Keratinocyte (primary cell): ENCODE data around the gene DTX3. TPM values are rescaled to one million over a fixed set of nuclear protein-coding genes. Genes with fewer than 3 reads are reported as not detected.
"Not testable (repeated sequence)": the region's sequence is repeated elsewhere in the genome, so short reads cannot be mapped to it uniquely, and the experiment has no call there.

Experiments
- DNase-seq: peaks from one replicate; pipeline ENCODE4 v3.0.0-alpha.2; 2011; ENCODE audit warnings: low read depth, missing footprints, low spot score
- FAIRE-seq: peaks from 2 replicates; lab custom pipeline; 2011; peaks lifted over from hg19 to GRCh38; lab: Jason Lieb, UNC
- H2AFZ ChIP-seq: 2 replicates; pipeline ENCODE4 v1.6.0; 2012; ENCODE audit warnings: low read length, control low read depth, inconsistent platforms; ENCODE audit not compliant: control insufficient read depth
- H3K27ac ChIP-seq: 2 replicates; pipeline ENCODE4 v1.5.1; 2011; ENCODE audit warnings: low read length; ENCODE audit not compliant: control insufficient read depth, insufficient read depth
- H3K27me3 ChIP-seq: 3 replicates; pipeline ENCODE4 v1.6.0; 2011; ENCODE audit warnings: low read length; ENCODE audit not compliant: control insufficient read depth, insufficient read depth; ENCODE audit errors: extremely low read depth
- H3K36me3 ChIP-seq, 2 experiments: 2 replicates in 1 of 2; 3 replicates in 1 of 2; pipeline ENCODE4 v1.5.1; 2011; ENCODE audit warnings: low read length in 2 of 2, mild to moderate bottlenecking in 1 of 2; ENCODE audit not compliant: control insufficient read depth in 2 of 2, insufficient read depth in 2 of 2; ENCODE audit errors: extremely low read depth in 1 of 2
- H3K4me1 ChIP-seq: 3 replicates; pipeline ENCODE4 v1.5.1; 2011; ENCODE audit warnings: low read length; ENCODE audit not compliant: control insufficient read depth, insufficient read depth; ENCODE audit errors: extremely low read depth
- H3K4me2 ChIP-seq: 3 replicates; pipeline ENCODE4 v1.6.0; 2011; ENCODE audit warnings: low read depth, low read length; ENCODE audit not compliant: control insufficient read depth, insufficient read depth; ENCODE audit errors: extremely low read depth
- H3K4me3 ChIP-seq, 3 experiments: fragments of 200-600 bp in 1 of 3; sonication (generic) in 1 of 3; 2 replicates in 2 of 3; 3 replicates in 1 of 3; pipeline ENCODE4 v1.5.1; 2011 to 2016; ENCODE audit warnings: low read length in 3 of 3, mild to moderate bottlenecking in 3 of 3, control low read depth in 2 of 3, inconsistent platforms in 1 of 3, low read depth in 1 of 3, mixed read lengths in 1 of 3, mixed run types in 1 of 3, moderate library complexity in 1 of 3; ENCODE audit not compliant: control insufficient read depth in 2 of 3, insufficient read depth in 2 of 3; ENCODE audit errors: extremely low read depth in 1 of 3
- H3K79me2 ChIP-seq: 2 replicates; pipeline ENCODE4 v1.6.0; 2012; ENCODE audit warnings: low read length; ENCODE audit not compliant: control insufficient read depth, insufficient read depth
- H3K9ac ChIP-seq: 3 replicates; pipeline ENCODE4 v1.6.0; 2011; ENCODE audit warnings: low read length; ENCODE audit not compliant: control insufficient read depth, insufficient read depth; ENCODE audit errors: extremely low read depth
- H3K9me1 ChIP-seq: 3 replicates; pipeline ENCODE4 v1.6.0; 2011; ENCODE audit warnings: low read length; ENCODE audit not compliant: control insufficient read depth, insufficient read depth; ENCODE audit errors: extremely low read depth
- H3K9me3 ChIP-seq: 2 replicates; pipeline ENCODE4 v1.5.1; 2012; ENCODE audit warnings: low read depth, low read length; ENCODE audit not compliant: control insufficient read depth
- H4K20me1 ChIP-seq: 3 replicates; pipeline ENCODE4 v1.6.0; 2011; ENCODE audit warnings: low read length; ENCODE audit not compliant: control insufficient read depth, insufficient read depth; ENCODE audit errors: extremely low read depth
- EZH2 ChIP-seq: IDR thresholded peaks from one replicate; pipeline ENCODE4 v1.6.1; 2012; ENCODE audit warnings: inconsistent platforms, mild to moderate bottlenecking, low read length, moderate library complexity
- dilution Hi-C: fragments of 300-500 bp; cut with MboI; formaldehyde crosslinking; loops from one replicate; pipeline ENCODE4 v1.7.0; 2020; ENCODE audit warnings: low sequenced_read_pairs; ENCODE audit not compliant: extremely low pct_ligation_motif_present
- polyA plus RNA-seq, 5 experiments: library from polyadenylated mRNA; depleted of rRNA in 3 of 5; stranded (reverse) in 3 of 5; stranded (forward) in 1 of 5; unstranded in 1 of 5; fragments of >200 nt; gene quantifications; 1 replicate in 1 of 5; 2 replicates in 3 of 5; 3 replicates in 1 of 5; pipeline versions ENCODE4 v1.2.1 to v1.2.3, GENCODE V29; 2011 to 2012; ENCODE audit warnings: missing spikeins in 2 of 5, low read depth in 1 of 5, low replicate concordance in 1 of 5
- TF ChIP-seq, protein P1 (sequence below), 3 experiments: IDR thresholded peaks in 1 of 3; conservative IDR thresholded peaks in 1 of 3; optimal IDR thresholded peaks in 1 of 3; 2 replicates in 2 of 3; 3 replicates in 1 of 3; pipeline versions ENCODE3 to v1.5.1; 2011; ENCODE audit warnings: low read length in 3 of 3, mild to moderate bottlenecking in 3 of 3, moderate library complexity in 2 of 3, control low read depth in 1 of 3, inconsistent platforms in 1 of 3; ENCODE audit not compliant: insufficient read depth in 2 of 3; ENCODE audit errors: extremely low read depth in 1 of 3

The DTX3 gene
- polyA plus RNA-seq, 1 donor (not counting 4 experiments of a cell fraction or from before 2014, with no cell fraction given): 2.6 TPM

DNA sequence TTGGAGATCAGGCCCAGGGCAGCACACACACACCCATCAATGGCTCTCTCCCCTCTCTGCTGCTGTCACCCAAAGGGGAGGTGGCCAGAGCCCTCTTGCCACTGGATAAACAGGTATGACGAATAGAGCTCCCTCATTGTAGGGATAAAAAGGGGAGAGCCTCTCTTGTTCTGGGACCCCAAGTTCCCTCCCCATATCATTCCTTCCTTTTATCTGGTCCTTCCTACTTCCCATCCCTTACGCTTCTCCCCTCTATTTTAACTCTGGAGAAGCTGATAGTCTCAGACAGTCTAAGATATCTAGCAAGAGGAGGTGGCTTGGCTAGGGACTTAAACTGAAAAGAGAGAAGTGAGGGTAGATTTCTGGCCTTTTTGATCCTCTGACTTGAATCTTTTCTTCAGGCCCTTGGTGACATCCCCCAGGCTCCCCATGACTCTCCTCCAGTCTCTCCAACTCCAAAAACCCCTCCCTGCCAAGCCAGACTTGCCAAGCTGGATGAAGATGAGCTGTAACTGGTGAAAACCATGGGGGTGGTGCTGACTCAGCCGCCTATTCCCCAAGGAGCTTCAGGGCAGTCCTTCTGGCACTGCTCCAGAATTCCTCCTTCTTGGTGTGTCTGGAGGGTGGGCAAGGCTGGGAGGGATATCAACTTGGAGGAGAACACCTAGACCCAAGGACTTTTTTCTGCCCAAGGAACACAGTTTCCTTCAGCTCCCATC is 11.9 kb downstream of the DTX3 start:
- peaks cover 73% of the 10 kb centered on the region for H3K27me3 ChIP-seq
- dilution Hi-C loops: no loop called here
- DNase-seq: peak; percentile 26

GRCh38 chr12:57617942-57618341 is 13.3 kb downstream of the DTX3 start:
- FAIRE-seq (no peak), DNase-seq (no peak)
- no peaks in the 10 kb centered on the region for H3K9me1 ChIP-seq
- no peaks in the 10 kb centered on the region for H3K79me2 ChIP-seq
- no peak overlapping the region for H3K27ac ChIP-seq
- H3K4me2 ChIP-seq: no peak overlapping the region
- peaks cover 17% of the 10 kb centered on the region for H3K4me1 ChIP-seq
- dilution Hi-C loops: no loop called here
- no peaks in the 10 kb centered on the region for H3K36me3 ChIP-seq
- H3K9me3 ChIP-seq: no peaks in the 10 kb centered on the region
- TF ChIP-seq, protein P1, sequence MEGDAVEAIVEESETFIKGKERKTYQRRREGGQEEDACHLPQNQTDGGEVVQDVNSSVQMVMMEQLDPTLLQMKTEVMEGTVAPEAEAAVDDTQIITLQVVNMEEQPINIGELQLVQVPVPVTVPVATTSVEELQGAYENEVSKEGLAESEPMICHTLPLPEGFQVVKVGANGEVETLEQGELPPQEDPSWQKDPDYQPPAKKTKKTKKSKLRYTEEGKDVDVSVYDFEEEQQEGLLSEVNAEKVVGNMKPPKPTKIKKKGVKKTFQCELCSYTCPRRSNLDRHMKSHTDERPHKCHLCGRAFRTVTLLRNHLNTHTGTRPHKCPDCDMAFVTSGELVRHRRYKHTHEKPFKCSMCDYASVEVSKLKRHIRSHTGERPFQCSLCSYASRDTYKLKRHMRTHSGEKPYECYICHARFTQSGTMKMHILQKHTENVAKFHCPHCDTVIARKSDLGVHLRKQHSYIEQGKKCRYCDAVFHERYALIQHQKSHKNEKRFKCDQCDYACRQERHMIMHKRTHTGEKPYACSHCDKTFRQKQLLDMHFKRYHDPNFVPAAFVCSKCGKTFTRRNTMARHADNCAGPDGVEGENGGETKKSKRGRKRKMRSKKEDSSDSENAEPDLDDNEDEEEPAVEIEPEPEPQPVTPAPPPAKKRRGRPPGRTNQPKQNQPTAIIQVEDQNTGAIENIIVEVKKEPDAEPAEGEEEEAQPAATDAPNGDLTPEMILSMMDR (optimal IDR thresholded peaks at IDR 0.05 in 1 of 3, IDR thresholded peaks at IDR 0.05 in 1 of 3, conservative IDR thresholded peaks at IDR 0.05 in 1 of 3; ENCODE audit: extremely low read depth in 1 of 3, insufficient read depth in 2 of 3, low read length in 3 of 3): no peak
- TF ChIP-seq EZH2: no peak
- H4K20me1 ChIP-seq: peaks cover 3% of the 10 kb centered on the region
- no peak overlapping the region for H2AFZ ChIP-seq
- H3K9ac ChIP-seq: no peak overlapping the region
- H3K27me3 ChIP-seq: peaks cover 75% of the 10 kb centered on the region
- H3K4me3 ChIP-seq: no peak overlapping the region

More for the DNA sequence above, 11.9 kb downstream of the DTX3 start:
- Histone ChIP-seq H3K9me1 (no peaks in the 10 kb centered on the region), H3K4me3 (no peak overlapping the region), H3K36me3 (no peaks in the 10 kb centered on the region), H3K4me2 (no peak overlapping the region), H3K4me1 (peaks cover 12% of the 10 kb centered on the region), H4K20me1 (no peaks in the 10 kb centered on the region), H3K27ac (no peak overlapping the region), H3K9ac (no peak overlapping the region), H3K79me2 (no peaks in the 10 kb centered on the region), H2AFZ (no peak overlapping the region), H3K9me3 (no peaks in the 10 kb centered on the region)
- TF ChIP-seq, protein P1 (optimal IDR thresholded peaks at IDR 0.05 in 1 of 3, IDR thresholded peaks at IDR 0.05 in 1 of 3, conservative IDR thresholded peaks at IDR 0.05 in 1 of 3; ENCODE audit: extremely low read depth in 1 of 3, insufficient read depth in 2 of 3, low read length in 3 of 3): no peak
- TF ChIP-seq EZH2: no peak
- FAIRE-seq: no peak

- DNase-seq, H2AFZ ChIP-seq, dilution Hi-C loops, H4K20me1 ChIP-seq, H3K4me3 ChIP-seq, H3K9me1 ChIP-seq, FAIRE-seq, H3K36me3 ChIP-seq, H3K79me2 ChIP-seq, H3K27ac ChIP-seq, H3K4me2 ChIP-seq, H3K9ac ChIP-seq, H3K9me3 ChIP-seq: not testable (repeated sequence)
- Histone ChIP-seq H3K4me1 (peaks cover 17% of the 10 kb centered on the region), H3K27me3 (peaks cover 75% of the 10 kb centered on the region)
Observed at GRCh38 chr12:57618431-57618830, 13.8 kb downstream of the DTX3 start.
